Eye (tissue), 1 donor: ENCODE measurements around the gene RNF166.

ENCODE experiments used
- DNase-seq: peaks from one replicate; pipeline ENCODE4 v3.0.0-alpha.2; 2015

The RNF166 gene

GRCh38 chr16:88705801-88706228 is 393 bp downstream of the RNF166 start:
- no peak for DNase-seq

- DNase-seq: peak; percentile 32
These were observed 1.0 kb downstream of the RNF166 start for GRCh38 chr16:88705076-88705684.

GRCh38 chr16:88703486-88704309 is 2.5 kb downstream of the RNF166 start:
- no peak for DNase-seq

GRCh38 chr16:88702371-88703210 is 3.6 kb downstream of the RNF166 start:
- no peak for DNase-seq

- DNase-seq: no peak
These were observed 4.4 kb downstream of the RNF166 start for GRCh38 chr16:88701581-88702370.

GRCh38 chr16:88700636-88701482 is 5.3 kb downstream of the RNF166 start:
- no peak for DNase-seq

GRCh38 chr16:88700322-88700635 is 5.9 kb downstream of the RNF166 start:
- DNase-seq: no peak

GRCh38 chr16:88699180-88699579 is 7.0 kb downstream of the RNF166 start:
- no peak for DNase-seq

GRCh38 chr16:88698646-88699045 is 7.6 kb downstream of the RNF166 start:
- no peak for DNase-seq

- no peak for DNase-seq
These were observed 8.2 kb downstream of the RNF166 start for GRCh38 chr16:88697831-88698615.

- no peak for DNase-seq
These were observed 8.9 kb downstream of the RNF166 start for GRCh38 chr16:88697116-88697830.

- no peak for DNase-seq
These were observed 9.8 kb downstream of the RNF166 start for GRCh38 chr16:88696441-88696840.

GRCh38 chr16:88695753-88696152 is 10.5 kb downstream of the RNF166 start:
- no peak for DNase-seq

GRCh38 chr16:88695218-88695617 is 11.0 kb downstream of the RNF166 start:
- no peak for DNase-seq

- no peak for DNase-seq
These were observed 11.8 kb downstream of the RNF166 start for GRCh38 chr16:88694221-88695087.

GRCh38 chr16:88693420-88694177 is 12.6 kb downstream of the RNF166 start:
- DNase-seq: no peak

- DNase-seq: no peak
These were observed 13.3 kb downstream of the RNF166 start for GRCh38 chr16:88692861-88693260.

- no peak for DNase-seq
These were observed 14.2 kb downstream of the RNF166 start for GRCh38 chr16:88691924-88692560.
